GM15510 (cell line): ENCODE measurements around the gene ASB16.

ENCODE experiments used
- POLR2A ChIP-seq: IDR thresholded peaks from 3 replicates; pipeline ENCODE4 v1.6.1; 2011; ENCODE audit warnings: borderline replicate concordance; ENCODE audit not compliant: insufficient read length; ENCODE audit errors: extremely low read depth

Gene ASB16

DNA sequence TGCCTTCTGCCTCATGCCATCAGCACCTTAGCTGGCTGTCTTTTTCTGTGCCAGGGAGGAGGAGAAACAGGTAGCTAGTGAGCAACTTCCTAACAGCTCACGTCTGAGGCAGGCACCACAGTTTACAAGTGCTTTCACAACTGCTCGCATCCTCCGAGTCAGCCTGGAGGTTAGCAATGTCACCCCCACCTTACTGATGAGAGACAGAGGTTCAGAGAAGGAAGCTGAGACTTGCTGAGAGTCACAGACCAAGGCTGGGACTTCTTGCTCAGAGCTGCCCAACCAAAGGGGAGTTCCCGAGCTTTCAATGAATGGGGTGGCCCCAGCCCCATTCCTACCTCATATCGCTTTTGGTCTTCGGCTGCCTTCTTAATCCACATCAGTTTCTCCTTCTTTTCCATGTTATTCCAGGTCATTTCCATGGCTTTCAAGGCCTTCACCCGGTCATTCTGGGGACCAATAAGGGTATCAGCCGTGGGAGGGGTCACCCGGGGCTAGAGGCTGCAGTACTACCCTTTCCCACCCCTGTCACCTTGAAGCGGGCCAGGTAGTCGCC is 39.4 kb downstream of the ASB16 start:
- no peak for TF ChIP-seq POLR2A

DNA sequence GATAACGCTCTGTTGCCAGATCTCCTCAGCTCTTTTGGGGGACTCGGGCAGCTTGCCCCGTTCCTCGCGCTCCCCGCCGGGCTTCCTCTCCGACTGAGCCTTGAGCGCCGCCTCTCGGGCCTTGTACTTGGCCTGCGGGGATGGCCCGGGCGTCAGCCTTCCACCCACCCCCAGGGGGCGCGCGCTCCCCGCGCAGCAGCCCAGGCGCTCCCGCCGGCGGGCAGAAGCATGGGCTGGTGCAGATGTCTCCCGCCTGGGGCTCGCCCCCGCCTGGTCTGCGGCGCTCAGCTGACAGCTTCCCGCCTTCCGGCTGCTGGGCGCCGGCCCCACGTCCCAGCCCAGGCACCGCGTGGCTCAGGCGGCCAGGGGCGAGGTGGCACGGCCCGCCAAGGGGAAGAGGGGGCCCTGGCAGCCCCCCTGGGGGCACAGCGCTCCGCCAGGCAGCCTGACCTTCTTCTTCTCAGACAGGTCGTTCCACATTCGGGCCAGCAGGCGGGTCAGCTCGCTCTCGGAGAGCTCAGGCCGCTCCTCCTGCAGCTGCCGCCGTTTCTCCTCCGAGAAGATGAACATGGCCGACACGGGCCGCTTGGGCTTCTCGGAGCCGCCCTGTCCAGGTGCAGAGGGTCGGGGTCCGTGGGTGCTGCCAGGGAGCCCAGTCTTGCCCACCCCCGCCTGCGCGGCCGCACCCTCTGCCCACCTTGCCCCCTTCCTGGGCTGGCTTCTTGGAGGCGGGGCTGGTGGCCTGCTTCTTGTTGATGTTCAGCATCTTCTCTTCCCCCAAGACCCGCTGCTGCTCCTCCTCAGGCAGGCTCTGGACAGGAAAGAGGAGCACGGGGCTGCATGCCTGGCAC is 40.1 kb downstream of the ASB16 start:
- TF ChIP-seq POLR2A, result peak; percentile 32

DNA sequence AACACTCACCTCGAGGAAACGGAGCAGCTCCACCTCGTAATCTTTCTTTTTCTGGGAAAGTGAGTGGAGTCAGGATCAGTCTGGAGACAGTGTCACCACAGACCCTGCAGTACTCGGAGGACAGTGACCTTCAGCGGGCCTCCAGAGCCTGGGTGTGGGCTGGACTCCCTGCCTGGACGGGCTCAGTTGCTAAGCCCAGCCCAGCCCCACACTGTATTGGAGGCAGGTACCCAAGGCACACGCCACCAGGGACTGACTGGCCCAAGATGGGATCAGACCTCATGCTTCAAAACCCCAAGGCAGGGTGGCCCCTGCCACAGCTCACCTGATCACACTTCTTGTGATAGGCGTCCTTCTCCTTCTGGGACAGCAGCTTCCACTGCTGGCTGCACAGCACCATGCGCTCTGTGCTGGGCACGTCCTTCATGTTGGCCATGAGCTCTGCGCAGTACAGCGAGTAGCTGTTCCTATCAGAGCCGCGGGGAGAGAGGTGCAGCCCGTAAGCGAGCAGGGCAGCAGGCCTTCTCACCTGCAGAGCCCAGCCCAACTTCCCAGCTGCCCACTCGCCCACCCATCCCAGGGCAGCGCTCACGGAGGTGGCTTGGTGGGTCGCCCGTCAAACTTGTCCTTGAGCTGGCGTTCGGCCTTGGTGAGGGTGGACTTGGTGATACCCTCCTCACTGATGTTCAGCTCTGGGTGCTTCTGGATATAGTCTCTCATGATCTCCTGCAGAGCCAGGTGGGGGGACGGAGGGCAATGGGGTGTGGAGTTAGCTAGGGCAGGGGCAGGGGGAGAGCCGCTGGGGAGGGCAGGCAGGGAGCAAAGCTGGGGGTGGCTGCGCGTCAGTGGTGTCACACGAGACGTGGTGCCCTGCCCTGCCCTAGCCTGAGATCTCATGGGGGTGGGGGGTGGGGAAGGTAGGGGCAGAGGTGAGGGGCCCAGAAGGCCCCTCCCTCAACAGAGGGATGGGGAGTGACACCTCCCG is 41.1 kb downstream of the ASB16 start:
- TF ChIP-seq POLR2A, result peak; percentile 25

DNA sequence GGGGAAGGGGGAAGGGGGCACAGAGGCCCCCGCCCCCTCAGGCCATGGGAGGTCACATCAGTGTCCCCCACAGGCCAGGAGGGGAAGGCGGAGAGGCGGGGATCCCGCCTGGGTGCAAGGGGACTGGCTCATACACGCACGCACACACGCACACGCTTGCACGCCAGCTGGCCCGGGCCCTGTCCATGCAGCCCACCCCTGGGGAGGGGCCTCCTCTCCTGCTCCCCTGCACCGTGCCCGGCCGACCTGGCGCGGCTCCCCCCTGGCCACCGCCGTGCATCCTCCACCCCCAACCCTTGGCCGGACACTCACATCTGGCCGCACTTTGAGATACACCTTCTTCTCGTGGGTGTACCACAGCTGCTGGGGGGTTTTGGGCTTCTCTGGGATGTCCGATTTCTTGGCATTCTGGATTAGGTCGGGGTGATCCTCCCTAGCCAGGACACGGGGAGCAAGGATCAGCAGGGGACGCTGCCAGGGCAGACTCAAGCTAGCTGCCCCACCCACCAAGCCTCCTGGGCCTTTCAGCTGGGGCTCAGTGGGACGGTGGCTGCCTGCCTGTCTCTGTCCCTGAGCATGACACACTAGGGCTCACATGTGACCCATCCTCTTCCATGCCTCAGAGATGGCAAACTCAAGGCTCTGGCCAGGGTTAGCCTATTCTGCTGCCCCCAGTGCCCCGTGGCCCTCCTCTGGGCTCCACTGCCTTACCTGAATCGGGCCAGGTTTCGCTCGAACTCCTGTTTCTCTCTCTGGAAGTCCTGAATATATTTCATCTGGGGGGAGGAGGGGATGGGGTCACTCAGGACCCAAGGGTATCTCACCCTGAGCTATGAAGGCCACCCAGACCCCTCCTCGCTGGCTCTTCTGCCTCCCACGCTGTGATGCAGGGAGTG is 42.3 kb downstream of the ASB16 start:
- TF ChIP-seq POLR2A, result peak; percentile 20

DNA sequence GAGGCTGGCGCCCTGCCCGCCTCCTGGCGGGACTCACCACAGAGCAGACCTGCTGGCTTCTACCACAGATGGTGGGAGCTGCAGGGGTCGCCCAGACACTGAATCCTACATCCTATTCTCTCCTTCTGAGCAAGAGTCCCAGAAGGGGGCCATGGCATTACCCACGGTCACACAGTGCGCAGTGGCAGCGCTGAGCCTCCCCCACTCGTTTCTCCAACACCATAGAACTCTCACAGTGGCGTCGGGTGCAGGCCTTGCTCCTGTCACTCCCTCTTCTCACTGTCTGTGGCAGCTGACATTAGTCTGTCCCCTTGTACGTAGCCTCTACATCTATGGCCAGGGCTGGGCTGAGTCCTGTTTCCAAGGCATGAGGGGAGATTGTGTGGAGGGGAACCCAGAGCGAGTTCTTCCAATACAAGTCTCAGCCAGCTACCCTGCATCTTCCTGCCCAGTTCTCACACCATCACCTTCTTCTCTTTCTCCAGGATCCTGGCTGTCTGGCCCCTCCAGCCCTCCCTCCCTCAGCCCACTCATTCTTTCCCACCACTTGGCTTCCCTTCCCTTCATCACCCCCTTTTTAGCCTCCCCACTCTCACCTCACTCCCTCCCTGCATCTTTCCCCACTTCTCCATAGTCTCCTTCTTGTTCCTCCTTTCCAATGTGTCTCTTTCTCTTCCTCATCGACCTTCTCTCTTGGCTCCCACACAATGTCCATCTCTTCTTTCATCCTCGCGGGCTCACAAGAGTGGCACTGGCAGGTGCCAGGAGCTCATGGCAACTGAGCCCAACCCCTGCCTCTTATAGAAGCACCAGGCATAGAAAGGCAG is 43.1 kb downstream of the ASB16 start:
- peak; percentile 21 for TF ChIP-seq POLR2A

DNA sequence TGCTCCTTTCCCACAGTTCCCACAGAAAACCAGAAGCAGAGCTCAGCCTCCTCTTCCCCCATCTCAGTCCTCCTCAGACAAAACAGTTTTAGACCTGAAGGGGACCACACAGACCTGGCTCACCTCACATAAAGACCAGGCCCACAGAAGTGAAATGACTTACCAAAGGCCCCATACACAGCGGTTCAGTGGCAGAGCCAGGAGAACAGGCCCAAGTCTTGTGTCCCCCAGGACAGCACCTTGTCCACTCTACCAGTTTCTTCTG is 43.7 kb downstream of the ASB16 start:
- TF ChIP-seq POLR2A, result no peak

DNA sequence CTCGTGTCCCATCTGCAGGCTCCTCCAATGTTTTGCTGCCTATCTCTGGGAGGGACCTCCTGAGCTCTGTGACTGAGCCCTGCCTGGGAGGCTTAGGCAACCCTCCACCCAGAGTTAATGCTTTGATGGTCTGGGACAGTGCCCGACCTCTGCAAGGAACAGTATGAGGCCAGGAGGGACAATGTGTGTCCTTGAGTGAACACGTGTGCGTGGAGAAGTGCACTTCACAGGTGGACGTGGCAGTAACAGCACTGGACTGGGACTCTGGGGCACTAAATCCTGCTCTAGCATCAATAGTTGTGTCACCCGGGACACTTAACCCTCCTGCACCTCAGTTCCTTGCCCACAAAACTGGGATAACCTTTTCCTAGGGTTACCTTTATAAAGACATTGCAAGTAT is 44.4 kb downstream of the ASB16 start:
- no peak for TF ChIP-seq POLR2A

DNA sequence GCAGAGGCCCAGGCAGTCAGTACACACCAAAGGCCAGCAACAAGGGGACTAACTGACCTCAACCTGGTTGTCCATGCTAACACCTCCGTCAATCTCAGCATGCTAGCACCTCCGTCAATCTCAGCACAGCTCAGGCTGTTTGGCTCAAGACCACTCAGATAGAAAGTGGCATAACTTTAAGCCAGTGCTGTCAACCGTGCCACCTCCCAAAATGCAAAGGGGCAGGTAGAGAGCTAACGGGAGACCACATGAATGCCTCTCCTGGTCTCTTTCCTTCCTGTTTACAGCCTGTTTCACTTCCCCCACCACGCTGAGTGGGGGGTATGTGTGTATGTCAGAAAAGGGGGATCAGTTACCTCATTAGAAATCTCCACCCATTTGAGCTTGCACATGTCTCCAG is 45.7 kb downstream of the ASB16 start:
- TF ChIP-seq POLR2A, result peak; percentile 36

DNA sequence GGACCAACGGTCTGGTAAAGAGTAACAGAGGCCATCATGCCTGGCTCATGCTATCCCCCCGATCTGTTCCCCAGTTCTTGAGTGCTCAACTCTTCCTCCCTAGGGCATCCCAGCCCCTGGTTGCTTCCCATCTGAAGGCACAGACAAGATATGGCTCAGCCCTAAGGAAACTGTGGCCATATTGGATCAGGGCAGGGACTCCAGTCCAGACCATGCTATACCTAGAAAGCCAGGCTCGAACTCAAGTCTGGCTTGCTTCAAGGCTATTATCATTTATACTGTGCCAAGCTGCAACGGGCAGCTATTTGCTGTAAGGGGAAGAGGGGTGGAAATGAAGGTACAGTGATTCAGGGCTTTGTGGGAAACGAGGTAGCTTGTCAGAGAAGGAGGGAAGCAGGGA is 46.2 kb downstream of the ASB16 start:
- no peak for TF ChIP-seq POLR2A

DNA sequence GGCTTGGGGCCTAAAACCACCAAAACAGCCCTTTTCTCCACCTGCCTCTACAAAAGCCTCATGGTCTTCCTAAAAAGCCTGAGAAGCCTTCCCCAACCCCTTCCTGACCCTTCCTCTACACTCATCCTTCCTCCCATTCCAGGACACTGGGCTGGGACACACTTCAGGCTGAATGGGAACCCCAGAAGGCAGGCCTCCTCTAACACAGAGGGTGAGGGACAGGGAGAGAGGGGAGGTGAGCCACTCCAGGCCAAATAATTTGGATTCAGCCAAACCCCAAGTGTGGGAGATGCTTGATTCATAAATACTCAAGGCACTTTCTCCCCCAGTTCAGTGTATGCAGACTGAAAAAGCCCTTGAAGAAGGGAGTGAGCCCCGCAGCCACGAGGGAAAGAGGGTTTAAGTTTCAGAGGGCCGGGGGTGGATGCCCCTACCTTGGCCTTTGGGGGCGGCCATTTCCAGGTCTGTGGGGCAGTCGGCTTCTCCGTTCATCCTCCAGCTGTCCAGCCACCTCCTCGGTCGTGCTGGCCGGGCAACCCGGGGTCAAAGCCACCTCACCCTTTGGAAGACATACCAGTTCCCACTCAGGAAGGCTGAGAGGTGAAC is 47.3 kb downstream of the ASB16 start:
- no peak for TF ChIP-seq POLR2A

DNA sequence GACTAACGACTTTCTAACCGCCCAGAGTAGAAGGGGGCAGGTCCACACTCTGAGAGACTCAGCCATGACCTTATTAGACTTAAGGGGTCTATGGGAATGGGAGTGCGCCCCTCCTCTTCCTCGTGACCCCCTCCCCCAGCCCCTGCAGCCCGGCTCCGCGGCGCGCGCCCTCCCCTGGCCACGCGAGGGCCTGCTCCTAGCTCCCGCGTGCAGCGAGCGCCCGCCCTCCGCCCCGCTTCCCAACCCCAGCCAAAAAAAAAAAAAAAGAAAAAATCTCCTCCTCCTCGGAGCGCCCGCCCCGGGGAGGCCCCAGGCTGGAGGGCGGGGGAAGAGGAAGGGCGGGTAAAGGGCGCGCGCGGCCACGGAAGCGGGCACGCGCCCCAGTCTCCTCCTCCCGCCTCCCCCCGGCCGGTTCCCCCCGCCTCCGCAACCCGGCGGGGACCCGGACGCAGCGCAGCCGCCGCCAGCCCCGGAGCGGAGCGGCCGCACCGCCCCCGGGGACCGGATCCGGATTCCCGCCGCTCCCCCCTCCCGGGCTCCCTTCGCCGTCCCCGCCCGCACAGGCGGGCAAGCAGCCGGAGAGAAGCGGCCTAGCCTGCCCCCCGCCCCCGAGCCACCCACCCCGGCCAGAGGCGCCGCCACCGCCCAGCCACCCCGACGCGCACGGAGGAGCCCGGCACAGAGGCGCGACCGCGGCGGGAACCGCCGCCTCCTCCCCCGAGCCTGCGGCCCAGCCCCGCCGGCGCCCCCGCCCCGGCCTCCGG is 48.0 kb downstream of the ASB16 start:
- TF ChIP-seq POLR2A, result peak; percentile 69

DNA sequence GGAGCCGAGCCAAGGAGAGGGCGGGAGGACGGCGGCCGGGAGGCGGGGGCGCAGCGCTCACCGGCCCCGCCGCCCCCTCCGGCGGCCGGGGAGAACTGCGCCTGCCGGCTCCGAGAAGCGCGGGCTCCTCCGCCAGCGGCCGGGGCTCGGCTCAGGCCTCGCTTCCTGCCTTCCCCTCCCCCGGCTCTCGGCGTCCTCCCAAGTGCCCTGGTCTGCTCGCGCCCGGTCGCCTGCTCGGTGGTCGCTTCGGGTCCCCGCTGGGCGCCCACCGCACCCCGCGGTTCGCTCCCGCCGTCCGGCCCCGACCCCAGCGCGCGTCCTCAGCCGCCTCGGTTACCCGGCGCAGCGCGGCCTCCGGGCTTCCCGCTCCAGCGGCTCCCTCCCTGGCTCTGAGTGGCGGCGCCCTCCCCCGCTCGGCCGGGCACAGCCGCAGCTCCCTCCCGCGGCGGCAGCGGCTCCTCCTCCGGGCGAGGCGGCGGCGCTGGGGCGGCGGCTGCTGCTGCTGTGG is 48.7 kb downstream of the ASB16 start:
- no peak for TF ChIP-seq POLR2A
